Fibroblast of skin of left quadriceps (primary cell): ENCODE data around the gene CD200.

Experiments
- DNase-seq, 2 experiments: peaks; one replicate each; pipeline ENCODE4 v3.0.0-alpha.2; 2013; ENCODE audit warnings: low read depth in 2 of 2

The CD200 gene

DNA sequence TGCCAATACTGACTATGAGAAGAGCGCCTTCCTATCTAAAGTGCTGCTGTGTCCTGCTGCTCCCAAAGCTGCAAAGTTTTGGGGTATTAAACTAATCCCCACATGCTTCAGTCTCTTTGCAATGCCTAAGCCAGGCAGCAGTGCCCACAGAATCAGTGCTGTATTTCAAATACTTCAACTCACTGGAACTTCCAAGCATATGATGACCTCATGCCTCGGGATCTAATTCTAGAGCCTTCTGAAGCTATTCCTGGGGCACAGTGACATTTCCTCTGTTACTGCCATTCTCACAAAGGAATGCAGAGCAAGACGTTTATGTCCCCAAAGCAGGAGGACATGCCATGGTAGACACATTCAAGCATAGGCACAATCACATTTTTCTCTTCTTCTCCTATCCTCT, 78.5 kb downstream of the CD200 start:
- DNase-seq, result no peak
